GM18858 (cell line): Measurements from ENCODE around the gene JAZF1.
A peak's percentile ranks its signal among the peaks of the same experiment; 100 is the strongest.

Experiments
- ATAC-seq: cut with Tn5 transposase; IDR thresholded peaks from one replicate; pipeline ENCODE4 v1.9.1; 2021; ENCODE audit not compliant: unreplicated experiment

The JAZF1 gene

DNA sequence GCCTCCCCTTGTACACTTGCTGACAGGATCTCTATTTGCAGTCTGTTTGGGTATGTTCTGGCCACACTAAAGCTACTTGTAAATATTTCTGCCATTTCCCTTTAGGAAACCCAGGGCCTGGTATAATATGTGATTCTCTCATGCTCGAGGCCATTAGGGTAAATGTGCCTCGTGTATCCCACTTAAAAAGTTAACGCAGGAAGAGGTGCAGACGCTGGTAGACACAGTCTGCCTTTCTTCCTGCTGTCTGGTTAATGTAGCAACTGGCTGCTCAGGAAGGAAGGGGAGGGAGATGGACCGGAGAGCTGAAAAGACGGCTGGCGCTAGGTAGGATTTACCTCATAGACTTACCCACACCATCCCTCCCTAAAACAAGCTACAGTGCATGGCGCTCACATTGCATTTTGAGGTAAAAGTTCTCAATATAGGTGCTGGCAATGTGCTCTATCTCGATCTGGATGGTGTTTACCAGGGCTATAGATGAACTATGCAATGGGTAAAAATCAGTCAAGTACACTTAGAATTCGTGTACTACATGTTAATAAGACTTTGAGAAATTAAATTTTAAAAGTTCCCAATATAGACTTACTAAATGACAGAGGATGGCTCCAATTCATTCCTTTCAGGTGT lies 125.9 kb downstream of the JAZF1 start:
- no peak for ATAC-seq

DNA sequence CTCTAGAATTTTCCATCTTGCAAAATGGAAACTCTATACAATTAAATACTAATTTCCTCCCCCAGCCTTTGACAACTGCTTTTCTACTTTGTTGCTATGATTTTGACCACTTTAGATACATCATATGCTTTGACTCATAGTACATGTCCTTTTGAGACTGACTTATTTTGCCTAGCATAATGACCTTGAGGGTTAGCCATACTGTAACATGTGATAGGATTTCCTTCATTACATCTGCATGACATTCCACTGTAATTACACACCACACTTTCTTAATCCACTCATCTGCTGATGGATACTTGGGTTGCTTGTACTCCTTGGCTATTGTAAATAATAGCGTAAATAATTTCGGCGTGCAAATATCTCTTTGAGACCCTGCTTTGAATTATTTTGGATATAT lies 127.7 kb downstream of the JAZF1 start:
- no peak for ATAC-seq

DNA sequence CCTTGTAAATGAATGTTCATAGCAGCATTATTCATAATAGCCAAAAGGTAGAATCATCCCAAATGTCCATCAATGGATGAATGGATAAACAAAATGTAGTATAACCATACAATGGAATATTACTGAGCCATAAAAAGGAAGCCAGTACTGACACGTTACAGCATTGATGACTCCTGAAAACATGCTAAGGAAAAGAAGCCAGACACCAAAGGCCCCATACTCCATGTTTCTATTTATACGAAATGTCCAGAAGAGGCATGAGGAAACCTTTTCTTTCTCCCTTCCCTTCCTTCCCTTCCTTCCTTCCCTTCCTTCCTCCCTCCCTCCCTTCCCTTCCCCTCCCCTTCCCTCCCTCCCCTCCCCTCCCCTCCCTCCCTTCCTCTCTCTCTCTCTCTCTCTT lies 131.9 kb downstream of the JAZF1 start:
- ATAC-seq, result no peak

DNA sequence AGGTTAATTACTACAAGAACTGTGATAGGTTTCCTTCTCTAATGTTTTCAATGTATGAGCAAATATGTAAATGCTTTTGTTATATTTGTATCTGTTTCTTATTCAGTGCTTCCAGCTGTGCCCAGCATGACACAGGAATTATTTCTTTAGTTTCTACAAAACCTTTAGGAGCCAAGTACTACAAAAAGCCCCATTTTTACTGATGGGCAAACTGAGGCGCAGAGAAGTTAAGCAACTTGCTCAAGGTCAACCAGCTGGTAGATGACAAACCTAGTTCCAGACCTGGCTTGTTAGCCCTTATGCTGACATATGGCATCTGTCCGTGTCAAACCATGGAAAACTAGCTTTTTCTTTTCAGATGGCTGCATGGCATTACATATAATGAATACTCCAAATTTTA lies 134.6 kb downstream of the JAZF1 start:
- ATAC-seq, result no peak

DNA sequence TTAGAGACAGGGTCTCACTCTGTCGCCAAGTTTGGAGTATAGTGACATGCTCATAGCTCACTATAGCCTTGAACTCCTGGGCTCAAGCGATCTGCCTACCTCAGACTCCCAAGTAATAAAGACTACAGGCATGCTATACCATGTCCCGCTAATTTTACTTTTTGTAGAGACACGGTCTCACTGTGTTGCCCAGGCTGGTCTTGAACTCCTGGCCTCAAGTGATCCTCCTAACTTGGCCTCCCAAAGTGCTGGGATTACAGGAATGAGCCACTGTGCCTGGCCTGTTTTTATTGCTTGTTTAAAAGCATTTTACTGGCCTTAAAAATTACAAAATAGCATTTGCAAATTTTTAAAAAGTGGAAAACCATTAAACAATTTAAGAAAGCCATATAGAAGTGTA lies 135.0 kb downstream of the JAZF1 start:
- ATAC-seq, result no peak

DNA sequence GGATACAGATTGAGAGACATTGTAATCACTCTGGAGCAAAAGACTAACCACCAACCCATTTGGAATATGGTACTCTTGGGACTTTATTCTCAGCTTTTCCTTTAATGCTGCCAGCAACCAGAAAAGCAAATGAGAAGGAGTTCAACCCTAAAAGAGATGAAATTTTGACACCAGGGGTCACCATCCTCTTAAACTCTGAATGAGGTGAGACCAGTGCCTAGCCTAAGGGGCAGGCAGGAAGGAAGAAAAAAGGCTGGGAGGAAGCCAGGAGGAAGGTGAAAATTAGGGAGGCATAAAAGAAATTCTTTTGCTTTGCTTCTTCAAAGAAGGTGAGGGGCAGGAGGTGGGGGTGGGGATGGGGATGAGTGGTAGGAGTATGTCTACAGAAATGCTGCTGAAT lies 135.8 kb downstream of the JAZF1 start:
- ATAC-seq, result no peak

DNA sequence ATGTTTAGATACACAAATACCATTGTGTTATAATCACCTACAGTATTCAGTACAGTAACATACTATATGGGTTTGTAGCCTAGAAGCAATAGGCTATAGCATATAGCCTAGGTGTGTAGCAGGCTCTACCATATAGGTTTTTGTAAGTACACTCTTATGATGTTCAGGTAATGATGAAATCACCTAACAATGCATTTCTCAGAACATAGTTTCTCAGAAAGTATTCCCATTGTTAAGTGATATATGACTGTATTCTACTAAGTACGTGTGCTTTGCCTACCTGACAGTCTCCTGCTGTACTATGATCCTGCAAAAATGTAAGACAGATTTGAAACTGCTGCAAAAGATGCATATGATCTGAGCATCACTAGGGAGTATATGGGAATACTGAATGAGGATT lies 137.9 kb downstream of the JAZF1 start:
- no peak for ATAC-seq

DNA sequence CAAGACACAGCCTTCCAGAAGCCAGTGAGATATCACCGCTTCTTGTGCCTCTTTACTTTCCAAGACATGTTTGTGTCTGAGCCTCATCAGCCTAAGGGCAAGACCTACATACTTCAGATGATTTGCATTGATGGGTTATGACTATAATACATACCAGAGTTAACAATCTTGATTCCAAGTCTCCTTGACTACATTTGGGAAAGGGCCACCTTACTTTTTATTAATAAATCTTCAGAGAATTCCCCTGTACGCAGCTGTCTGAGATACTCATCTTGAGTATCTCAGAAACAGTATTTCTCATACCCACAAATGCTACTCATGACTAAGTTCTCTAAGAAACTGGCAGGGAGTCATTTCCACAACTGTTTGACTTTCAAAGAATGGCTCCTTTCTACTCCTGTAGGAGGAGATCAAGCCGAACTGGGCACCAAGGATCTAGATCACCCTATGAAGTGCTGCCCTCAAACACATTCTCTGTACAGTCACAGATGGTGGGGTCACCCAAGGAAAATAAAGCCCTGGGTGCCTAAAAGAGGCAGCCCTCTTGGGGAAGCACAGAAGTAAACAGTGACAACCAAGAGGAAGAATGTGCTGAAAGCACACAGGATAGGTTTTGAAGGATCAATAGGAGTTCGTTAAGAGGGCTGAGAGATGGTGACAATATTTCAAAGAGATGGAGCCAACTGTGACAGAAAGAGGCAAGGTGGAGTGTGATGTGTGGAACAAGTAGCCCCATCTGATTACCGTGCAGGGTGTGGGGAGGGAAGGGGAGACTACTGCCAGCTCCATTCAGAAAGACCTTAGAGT lies 138.9 kb downstream of the JAZF1 start:
- ATAC-seq, result no peak

DNA sequence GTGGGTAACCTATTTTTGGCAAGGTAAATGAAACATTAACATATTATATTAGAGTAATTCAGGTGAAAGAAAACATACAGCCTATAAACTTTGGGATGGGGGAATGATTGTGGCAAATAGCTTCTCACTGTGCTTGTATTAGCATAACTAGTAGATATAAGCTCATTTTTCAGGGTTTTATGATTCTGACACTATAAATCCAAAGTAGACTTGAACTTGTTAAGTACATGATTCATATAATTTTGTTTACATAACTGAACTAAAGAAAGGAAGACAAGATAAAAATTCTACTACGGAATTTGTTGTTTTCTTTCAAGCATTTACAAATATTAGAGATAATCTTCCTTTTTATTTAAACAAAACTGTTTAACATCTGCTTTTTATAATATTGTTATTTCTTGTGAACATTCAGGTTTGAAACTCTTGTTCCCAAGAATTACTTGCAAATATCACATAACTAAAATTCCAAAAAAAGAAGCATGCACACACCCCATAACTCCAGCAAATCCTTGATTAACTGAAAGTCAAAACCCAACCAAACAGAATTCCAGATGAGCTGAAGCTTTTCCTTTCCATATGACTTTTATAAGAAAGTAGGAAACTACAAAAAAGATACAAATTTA lies 142.3 kb downstream of the JAZF1 start:
- no peak for ATAC-seq

DNA sequence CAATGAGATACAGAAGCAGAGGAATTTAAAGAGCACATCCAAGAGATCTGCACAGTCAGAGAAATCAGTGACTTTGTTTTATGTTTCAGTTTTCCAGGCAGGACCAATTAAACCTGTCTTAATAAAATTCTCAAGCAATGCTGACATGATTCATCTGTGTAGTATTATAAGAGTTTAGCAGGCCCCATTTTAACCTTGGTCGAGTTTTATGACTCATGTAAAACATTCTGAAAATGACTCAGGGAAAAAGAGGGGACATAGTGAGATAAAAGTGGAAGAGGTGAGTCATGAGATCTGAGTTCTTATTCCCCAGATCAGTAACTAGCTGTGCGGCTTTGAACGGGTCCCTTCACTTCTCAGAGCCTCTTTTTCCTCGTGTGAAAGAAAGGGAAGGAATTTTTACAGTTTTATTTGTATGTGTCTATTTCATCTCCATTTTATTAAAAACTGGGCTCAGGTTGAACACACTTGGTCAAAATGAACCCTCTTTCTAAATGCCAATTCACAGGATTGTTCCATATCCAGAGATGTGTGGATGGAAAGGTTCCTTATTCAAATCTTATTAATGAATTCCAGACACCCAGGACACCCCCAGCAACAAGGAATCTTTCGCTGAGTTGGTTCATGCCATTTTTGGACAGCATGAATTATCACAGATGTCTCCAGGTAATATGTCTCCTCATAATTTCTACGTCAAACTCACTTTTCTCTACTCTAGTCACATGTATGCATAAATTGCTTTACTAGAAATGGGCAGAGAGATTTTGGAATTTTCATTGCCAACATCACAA lies 143.2 kb downstream of the JAZF1 start:
- ATAC-seq, result peak; percentile 93

DNA sequence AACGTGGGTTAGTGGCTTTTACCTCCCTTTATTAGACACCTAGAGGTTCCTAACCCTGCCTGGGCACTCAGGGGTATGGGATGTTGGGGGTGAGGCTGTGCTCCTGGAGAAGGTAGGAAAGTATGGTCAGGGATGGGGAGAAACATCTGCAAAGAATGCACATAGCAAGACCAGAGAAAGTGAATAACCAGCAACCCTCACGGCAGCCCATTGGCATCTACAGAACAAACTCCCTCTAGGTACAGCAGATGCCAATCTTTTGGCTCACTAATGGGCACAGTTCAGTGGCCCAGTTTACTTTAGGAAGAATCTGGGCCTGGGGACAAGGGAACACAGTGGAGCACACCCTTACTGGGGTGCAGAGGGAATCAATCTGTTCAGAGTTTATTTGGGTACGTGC lies 143.9 kb downstream of the JAZF1 start:
- ATAC-seq, result no peak

DNA sequence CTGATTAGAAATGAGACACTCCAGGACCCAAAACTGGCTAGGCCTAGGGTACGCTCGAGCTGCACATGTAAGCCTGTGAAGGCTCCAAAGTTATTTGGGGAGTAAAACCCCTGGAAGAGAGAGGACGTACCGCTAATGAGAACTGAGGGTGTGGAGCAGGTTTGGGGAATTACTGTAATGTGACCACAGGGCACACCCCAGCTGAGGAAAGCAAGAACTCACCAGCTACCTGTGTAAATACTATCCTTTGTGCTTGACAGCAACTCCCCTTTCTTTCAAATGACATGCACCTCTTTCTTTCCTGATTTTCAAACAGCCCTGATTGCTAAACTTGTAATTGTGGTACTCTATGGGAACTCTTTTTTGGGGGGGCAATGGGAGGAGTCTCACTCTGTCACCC lies 147.2 kb downstream of the JAZF1 start:
- no peak for ATAC-seq

DNA sequence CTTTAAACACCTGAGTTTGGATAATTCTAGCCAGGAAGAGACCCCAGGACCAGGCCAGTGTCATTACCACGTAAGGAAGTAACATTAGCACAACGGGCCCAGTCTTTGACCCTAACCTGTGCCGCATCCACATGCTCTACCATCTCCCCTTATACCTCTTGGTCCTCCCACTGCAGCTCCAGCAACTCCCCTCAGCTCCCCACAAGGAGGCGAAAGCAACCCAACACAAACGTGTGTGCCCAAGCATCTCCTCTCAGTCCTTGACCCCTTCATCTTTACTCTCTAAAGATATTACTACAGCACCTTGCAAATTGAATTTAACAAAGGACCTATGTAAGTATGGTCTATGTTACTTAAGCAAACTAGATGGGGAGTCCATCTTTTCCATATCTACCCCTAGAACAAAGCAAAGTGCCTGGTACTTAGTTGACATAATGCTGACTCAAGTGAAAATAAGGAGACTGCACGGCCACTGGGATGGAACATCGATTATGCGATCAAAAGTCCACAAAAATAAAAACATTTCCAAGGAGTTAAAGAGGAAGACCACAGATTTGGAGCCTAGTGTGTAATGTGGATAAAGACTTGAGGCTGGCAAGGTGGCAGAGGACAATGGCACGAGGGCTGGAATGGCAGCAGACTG lies 147.7 kb downstream of the JAZF1 start:
- no peak for ATAC-seq

DNA sequence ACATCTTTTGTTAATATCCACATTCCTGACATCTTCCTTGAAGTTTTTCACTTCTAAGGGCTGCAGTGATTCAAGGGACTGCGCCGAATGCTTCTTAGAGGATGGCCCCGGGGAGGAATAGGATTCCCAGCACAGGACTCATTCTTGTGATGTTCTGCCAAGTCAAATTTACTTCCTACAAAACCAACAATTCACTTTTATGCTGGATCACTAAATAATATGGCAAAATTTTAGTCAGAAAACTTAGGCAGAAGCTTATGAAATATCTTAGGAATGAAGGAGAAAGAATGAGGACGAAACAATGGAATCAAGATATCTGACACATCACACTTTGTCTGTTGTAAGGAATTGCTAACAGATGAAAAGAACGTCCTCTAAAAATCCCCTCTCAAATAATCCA lies 151.5 kb downstream of the JAZF1 start:
- ATAC-seq, result no peak

DNA sequence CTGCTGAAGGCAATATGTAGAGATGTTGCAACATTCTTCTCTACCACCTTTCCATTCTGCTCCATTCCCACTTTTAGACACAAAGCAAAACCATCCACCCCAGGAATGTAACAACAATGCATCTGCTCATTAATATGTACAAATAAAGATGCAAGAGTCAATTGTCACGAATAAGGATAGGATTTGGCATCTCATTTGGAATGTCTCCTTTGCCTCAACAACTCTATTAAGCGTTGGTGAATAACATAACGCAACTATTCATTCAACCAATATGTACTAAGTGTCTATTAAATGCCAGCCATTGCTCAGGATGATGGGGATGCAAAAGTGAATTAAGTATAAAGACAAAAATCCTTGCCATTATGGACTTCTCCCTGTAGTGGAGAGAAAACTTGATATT lies 152.1 kb downstream of the JAZF1 start:
- no peak for ATAC-seq

DNA sequence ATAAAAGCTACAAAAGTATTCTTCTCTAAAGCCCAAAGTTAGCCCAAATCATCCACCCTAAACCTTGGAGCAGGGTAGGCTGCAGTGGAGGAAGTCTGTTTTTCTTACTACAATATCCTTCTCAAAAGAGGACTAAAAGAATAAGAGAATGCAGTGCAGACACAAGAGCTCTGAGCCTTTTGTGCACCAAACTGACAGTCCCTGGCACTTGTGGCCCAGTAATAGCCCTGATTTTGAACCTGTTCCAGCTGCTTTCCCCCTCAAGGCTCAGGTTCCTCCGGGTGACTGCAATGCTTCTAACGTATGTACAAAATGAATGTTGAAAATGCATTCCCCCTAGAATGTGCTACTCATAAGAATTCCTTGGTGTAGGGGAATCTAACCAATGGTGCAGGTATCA lies 154.4 kb downstream of the JAZF1 start:
- ATAC-seq, result no peak

DNA sequence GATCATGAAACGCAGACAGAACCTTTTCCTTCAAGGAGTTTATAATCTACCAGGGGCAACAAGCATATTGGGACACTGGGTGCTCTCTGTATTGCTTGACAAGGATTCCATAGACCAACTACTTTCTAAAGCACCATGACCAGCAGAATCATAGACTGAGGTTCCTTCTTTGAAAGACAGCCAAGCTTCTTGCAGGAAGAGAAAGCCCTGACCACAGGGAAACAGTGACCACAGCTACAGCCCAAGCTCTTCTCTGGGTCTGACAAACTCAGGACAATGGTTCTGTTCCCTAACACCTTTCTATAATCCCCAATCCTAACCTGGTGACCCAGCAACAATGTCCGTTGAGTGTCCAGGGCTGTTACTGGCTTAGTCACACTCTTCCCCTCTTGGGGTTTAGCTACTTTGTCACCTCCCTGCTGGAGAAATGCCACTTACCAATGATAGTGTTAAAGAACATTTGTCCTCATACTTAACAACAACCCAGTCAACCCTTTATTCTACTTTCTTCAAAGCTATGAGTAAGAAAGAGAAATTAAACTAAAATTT lies 155.7 kb downstream of the JAZF1 start:
- no peak for ATAC-seq

DNA sequence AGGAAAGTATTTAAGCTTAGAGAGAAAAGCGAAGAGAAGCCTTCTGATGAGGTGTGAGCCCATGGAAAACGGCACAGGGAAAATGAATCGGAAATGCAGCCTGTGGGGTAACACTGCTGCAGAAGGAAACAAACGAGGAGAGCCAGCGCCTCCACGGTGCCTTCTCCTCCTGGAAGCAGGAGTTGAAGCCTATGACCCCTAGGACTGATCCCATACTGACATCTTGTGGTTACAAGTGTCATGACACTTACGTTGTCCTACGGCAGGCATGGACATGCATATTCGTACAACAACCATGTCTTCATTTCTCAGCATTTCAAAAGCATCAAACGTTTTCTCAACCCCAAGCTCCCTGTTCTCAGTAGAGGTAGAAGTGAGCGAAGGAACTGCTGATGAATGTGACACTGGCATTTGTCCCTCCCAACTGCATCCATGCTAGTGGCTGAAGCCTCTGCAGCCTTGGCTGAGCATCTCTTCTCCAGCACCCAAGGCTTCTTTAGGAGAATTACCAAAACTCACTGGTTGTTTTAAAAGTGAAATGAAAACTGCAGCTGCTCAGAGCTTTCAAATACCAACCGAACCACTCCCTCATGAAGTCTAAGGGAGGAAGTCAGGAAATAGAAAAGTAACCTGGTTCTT lies 160.2 kb downstream of the JAZF1 start:
- ATAC-seq, result no peak

DNA sequence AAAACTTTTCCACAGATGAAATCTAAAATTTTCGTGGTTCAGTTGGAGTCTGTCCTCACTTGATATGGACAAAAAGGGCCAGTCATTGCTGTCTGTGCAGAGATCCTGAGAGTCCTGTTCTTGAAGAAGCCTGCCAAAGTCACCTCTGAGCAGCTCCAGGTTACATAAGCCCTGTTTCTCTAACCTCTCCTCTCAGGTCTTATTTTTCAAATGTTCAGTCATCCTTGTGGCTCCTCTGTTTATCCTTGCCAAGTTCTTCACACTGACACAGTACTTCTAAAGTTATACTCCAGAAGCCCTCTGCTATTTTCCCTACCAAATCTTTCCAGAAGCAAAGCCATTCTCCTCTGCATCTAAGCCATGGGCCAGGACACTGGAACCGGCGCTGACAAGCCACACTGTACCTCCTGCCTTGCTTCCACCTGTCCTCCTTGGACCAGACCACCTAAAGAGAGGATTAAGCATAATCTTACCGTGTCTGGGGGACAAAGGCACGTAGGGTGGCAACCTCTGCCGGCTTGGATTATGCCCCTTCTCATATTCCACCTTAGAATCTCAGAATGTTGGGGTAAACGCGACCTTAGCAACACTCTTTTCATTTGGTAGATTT lies 161.6 kb downstream of the JAZF1 start:
- no peak for ATAC-seq

DNA sequence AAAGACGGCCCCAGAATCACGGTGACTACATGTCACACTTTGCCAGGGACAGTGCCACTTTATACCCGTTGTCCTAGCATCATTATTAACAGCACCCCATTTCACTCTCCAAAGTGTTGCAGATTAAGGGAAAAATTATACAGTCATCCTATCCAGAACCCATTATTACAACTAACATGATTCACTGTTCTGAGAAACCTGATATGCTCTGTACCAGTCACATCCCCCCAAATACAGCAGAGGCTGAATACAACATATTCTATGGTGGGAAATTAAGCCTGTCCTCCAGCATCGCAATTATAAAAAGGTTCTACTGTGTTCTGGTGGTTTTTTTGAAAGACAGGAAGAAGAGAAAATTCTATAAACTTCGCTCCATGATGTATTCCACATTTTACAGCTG lies 162.1 kb downstream of the JAZF1 start:
- ATAC-seq, result no peak
